K562 treated with DMSO at 1 percent for 48 hours (cell line): ENCODE measurements around the gene TRIM34. TPM values are rescaled to one million over a fixed set of nuclear protein-coding genes. Genes with fewer than 3 reads are reported as not detected.

ENCODE experiments used
- total RNA-seq: library from RNA; unstranded; fragments of 300-600 nt; gene quantifications from 2 replicates; pipeline ENCODE4 v1.2.3, GENCODE V29; 2022; ENCODE audit warnings: low replicate concordance; ENCODE audit errors: extremely low read depth

The TRIM34 gene, protein sequence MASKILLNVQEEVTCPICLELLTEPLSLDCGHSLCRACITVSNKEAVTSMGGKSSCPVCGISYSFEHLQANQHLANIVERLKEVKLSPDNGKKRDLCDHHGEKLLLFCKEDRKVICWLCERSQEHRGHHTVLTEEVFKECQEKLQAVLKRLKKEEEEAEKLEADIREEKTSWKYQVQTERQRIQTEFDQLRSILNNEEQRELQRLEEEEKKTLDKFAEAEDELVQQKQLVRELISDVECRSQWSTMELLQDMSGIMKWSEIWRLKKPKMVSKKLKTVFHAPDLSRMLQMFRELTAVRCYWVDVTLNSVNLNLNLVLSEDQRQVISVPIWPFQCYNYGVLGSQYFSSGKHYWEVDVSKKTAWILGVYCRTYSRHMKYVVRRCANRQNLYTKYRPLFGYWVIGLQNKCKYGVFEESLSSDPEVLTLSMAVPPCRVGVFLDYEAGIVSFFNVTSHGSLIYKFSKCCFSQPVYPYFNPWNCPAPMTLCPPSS
- not detected in 2 replicates for total RNA-seq

DNA sequence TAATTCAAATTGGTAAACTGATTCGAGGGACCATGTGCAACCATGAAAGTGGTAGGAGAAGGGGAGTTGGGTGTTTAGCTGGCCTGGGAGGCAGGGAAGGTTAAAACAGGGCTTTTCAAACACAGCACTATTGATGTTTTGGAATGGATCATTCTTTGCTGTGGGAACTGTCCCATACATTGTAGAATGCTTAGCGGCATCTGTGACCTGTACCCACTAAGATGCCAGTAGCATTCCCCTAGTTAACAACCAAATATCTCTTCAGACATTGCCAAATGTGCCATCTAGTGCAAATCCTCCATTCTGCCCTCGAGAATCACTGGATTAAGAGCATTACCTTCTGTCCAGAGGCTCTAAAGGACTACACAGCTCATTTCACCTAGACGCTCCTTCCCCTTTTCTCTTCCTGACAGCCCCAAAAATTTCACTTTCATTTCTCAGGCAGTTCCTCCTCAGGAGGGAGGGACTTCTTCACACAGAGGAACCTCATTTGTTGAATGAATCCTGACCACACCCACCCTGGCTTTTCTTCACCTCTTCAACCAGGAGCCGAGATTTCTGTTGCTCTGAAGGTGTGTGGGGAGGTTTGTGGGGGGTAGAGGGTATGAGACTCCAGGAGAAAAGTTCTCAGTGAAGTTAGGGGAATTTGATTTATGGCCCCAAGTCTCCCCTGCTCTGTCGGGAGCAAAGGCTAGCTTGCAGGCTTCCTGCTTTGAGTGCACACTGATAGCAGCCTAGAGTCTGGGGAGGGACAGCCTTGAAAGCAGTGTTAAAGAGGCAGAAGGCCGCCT, at the start of gene TRIM34:
TRIM34 (plus strand) TSS at position 513 of the 791 bp plus-strand sequence. CDS start 7,331 bp downstream, outside the sequence.

DNA sequence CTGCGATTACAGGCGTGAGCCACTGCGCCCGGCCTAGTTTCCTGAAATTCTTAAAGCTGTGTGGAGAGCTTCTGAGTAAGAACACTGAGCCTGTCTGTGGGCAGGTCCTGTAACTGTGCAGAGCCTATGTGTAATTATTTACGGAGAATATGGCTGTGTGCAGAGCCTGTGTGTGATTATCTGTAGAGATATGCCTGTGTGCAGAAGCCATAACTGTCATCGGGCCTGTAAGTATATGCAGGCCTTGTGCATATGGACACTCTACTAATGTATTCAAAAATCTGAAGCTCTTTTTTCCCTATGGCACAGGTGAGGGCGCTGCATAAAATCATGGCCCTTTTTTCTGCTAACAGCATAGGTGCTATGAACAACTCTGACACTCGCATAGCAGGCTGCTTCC, 44.2 kb upstream of the TRIM34 start, which contains the start of gene OR52B6:
OR52B6 (plus strand) TSS at position 301 of the 400 bp plus-strand sequence; CDS start at position 301, 0 bp downstream.

DNA sequence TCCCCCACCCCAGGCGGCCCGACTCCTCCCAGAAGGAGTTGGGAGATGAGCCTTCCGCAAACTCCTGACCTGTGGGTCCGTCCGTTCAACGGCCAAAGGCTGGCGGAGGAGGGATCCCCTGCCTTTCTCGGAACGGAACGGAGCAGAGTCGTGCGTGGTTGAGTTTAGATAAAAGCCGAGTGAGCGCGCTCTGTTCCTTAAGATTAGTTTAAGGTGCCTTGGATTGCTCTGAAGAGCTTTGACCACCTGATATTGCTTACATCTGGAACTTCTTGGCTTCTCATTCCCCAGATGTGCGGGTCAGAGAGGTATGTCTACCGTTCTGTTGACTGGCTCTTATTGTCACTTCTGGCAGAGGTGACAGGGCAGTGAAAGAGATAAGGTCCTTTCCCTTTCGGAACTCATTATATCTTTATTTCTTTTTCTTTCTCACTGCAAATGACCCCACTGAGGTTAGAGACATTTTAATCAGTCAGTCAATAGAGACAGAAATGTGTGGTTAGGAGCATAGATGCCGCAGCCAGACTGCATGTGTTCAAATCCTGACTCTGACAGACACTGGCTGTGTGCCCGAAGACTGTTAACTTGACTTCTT, 28.1 kb upstream of the TRIM34 start, which contains the start of gene TRIM6:
TRIM6 (plus strand) TSS at position 31 of the 595 bp plus-strand sequence; CDS start at position 292, 261 bp downstream.

DNA sequence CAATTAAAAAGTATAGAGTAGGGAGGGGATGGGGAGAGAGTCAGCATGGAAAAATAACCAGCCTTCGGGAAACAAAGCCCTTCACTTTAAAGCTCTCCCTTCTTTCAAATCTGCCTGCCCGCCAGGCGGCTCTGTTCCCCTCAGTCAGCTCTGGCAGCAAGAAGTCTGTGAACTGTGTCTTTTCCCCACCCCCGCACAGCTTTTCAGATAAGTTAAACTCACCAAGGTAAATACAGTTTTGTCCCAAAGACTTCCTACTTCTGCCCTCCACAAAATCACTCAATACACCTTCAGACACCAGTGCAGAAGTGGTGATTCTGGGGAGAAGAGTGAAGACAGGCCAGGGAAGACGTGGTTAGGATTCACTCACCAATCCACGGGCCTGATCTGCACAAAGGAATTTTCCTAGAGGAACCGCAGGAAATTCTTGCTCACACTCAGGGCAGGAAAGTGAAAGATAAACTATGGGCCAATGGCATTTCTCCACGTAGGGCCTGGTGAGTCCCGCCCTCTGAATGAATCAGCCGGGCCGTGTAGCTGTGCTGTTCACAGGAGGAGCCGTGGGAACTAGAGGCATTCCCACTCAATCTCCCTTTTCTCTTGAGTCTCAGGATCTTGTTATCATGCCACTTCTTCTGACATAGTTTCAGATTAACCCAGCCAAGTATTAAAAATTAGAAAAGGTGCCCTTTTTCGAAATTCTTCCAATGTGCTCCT, 60.0 kb downstream of the TRIM34 start, which contains the start of gene TRIM5:
TRIM5 (minus strand) TSS at position 429 of the 717 bp plus-strand sequence. CDS start 4,897 bp downstream, outside the sequence.

DNA sequence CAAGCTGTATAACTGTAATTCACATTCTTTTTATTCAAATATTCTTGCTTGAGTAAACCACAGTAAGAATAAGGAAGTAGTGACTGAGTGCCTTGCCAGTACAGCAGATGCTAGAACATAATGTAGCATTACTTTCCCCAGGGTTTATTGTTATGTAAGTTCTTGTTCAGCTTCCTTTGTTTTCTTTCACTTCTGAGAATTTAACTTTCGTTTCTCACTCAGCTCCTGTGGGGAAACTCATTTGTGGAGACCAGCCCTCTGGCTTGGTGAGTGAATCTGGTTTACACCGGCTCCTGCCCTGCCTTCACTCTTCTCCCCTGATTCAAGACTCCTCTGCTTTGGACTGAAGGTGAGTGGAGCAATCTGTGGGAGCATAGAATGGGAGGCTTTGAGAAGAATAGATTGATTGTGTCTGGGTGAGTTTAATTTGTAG, 64.8 kb downstream of the TRIM34 start, which contains the start of gene TRIM22:
TRIM22 (plus strand) TSS at position 240 of the 433 bp plus-strand sequence. CDS start 6,443 bp downstream, outside the sequence.

Other genes starting within 250 kb of the TRIM34 start
- gene OR51M1, start 241.2 kb upstream of the TRIM34 start, total RNA-seq = not detected in 2 replicates
- gene OR51Q1, start 202.9 kb upstream of the TRIM34 start, total RNA-seq = not detected in 2 replicates
- not detected in 2 replicates for gene OR51I1, start 183.5 kb upstream of the TRIM34 start, total RNA-seq
- gene OR51I2, start 175.7 kb upstream of the TRIM34 start, total RNA-seq = not detected in 2 replicates
- not detected in 2 replicates for gene OR52D1, start 136.3 kb upstream of the TRIM34 start, total RNA-seq
- gene UBQLN3, start 115.0 kb upstream of the TRIM34 start, total RNA-seq = not detected in 2 replicates
- not detected in 2 replicates for gene UBQLNL, start 108.3 kb upstream of the TRIM34 start, total RNA-seq
- not detected in 2 replicates for gene OR52H1, start 76.5 kb upstream of the TRIM34 start, total RNA-seq
- gene OR52B6, start 44.1 kb upstream of the TRIM34 start, total RNA-seq = not detected in 2 replicates
- not detected in 2 replicates for gene TRIM6, start 28.4 kb upstream of the TRIM34 start, total RNA-seq
- not detected in 2 replicates for gene TRIM5, start 60.1 kb downstream of the TRIM34 start, total RNA-seq
- not detected in 2 replicates for gene TRIM22, start 64.8 kb downstream of the TRIM34 start, total RNA-seq
- not detected in 2 replicates for gene OR56B1, start 111.4 kb downstream of the TRIM34 start, total RNA-seq
- not detected in 2 replicates for gene OR52N4, start 129.2 kb downstream of the TRIM34 start, total RNA-seq
- not detected in 2 replicates for gene OR52N5, start 158.4 kb downstream of the TRIM34 start, total RNA-seq
- gene OR52N1, start 166.3 kb downstream of the TRIM34 start, total RNA-seq = not detected in 2 replicates
- gene OR52N2, start 183.9 kb downstream of the TRIM34 start, total RNA-seq = not detected in 2 replicates
- not detected in 2 replicates for gene OR52E6, start 216.9 kb downstream of the TRIM34 start, total RNA-seq
- not detected in 2 replicates for gene OR52E8, start 232.7 kb downstream of the TRIM34 start, total RNA-seq